ENCODE results near the gene ZC3H7B. TPM values are rescaled to one million over a fixed set of nuclear protein-coding genes. Genes with fewer than 3 reads are reported as not detected.

The ZC3H7B gene
- total and polyA plus RNA-seq, 7 donors: 13.2 to 43.3 (median 24.3) TPM

DNA sequence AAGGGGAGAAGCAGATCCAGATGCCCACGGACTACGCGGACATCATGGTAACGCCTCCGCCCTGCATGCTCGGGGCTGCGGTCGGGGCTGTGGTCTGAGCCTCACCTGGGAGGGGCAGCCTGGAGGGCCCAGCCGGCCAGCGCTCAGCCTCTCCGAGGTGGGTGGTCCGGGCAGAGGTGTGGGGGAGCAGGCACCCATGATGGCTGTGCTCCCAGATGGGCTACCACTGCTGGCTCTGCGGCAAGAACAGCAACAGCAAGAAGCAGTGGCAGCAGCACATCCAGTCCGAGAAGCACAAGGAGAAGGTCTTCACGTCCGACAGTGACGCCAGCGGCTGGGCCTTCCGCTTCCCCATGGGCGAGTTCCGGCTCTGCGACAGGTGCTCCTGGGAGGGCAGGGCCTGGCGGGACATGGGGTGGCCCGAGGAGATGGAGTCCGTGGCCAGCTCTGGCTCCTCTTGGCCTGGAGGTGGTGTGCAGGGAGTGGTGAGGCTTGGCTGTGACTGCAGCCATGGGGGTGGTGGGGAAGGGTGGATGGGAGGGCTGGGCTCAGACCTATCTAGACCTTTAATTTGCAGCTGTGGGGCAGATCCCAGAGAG lies 55.2 kb downstream of the ZC3H7B start:
- Histone ChIP-seq H3K4me1 (no peaks in the 10 kb centered on the region), H3K9me3 (no peaks in the 10 kb centered on the region), H3K36me3 (peaks cover 11 to 71% (median 50%) of the 10 kb centered on the region in 4 donors), H3K4me3 (no peak overlapping the region), H3K27me3 (no peaks in the 10 kb centered on the region), H3K27ac (no peak overlapping the region)
- WGBS, 2 donors: 92 to 95% methylated on average over 25 of the region's 25 CpGs
- DNase-seq: no peak
- TF ChIP-seq POLR2AphosphoS5 (IDR thresholded peaks at IDR 0.05) (no peak), EP300 (IDR thresholded peaks at IDR 0.05) (no peak), POLR2A (IDR thresholded peaks at IDR 0.05) (no peak)
- TF ChIP-seq, protein P1, sequence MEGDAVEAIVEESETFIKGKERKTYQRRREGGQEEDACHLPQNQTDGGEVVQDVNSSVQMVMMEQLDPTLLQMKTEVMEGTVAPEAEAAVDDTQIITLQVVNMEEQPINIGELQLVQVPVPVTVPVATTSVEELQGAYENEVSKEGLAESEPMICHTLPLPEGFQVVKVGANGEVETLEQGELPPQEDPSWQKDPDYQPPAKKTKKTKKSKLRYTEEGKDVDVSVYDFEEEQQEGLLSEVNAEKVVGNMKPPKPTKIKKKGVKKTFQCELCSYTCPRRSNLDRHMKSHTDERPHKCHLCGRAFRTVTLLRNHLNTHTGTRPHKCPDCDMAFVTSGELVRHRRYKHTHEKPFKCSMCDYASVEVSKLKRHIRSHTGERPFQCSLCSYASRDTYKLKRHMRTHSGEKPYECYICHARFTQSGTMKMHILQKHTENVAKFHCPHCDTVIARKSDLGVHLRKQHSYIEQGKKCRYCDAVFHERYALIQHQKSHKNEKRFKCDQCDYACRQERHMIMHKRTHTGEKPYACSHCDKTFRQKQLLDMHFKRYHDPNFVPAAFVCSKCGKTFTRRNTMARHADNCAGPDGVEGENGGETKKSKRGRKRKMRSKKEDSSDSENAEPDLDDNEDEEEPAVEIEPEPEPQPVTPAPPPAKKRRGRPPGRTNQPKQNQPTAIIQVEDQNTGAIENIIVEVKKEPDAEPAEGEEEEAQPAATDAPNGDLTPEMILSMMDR (IDR thresholded peaks at IDR 0.05): no peak
- intact Hi-C loops (cut with DNase I): no loop called here

DNA sequence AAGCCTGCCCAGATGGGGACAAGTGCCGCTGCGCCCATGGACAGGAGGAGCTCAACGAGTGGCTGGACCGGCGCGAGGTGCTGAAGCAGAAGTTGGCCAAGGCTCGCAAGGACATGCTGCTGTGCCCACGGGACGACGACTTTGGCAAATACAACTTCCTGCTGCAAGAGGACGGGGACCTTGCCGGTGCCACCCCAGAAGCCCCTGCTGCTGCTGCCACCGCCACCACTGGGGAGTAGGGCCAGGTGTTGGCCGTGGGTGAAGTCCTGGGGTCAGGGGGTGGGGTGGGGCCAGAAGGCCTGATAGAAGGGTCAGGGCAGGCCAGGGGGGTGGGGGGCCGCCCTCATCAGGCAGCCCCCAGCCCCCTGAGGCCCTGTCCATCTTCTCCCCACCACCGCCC lies 55.9 kb downstream of the ZC3H7B start:
- 93 to 94% methylated on average over 16 of the region's 16 CpGs for WGBS, 2 donors
- Histone ChIP-seq H3K4me1 (no peaks in the 10 kb centered on the region), H3K4me3 (no peak overlapping the region), H3K27ac (no peak overlapping the region), H3K36me3 (peaks cover 6 to 64% (median 46%) of the 10 kb centered on the region in 4 donors), H3K9me3 (no peaks in the 10 kb centered on the region), H3K27me3 (no peaks in the 10 kb centered on the region)
- no peak for DNase-seq
- intact Hi-C loops (cut with DNase I): no loop called here
- no peak for TF ChIP-seq POLR2AphosphoS5 (IDR thresholded peaks at IDR 0.05)

DNA sequence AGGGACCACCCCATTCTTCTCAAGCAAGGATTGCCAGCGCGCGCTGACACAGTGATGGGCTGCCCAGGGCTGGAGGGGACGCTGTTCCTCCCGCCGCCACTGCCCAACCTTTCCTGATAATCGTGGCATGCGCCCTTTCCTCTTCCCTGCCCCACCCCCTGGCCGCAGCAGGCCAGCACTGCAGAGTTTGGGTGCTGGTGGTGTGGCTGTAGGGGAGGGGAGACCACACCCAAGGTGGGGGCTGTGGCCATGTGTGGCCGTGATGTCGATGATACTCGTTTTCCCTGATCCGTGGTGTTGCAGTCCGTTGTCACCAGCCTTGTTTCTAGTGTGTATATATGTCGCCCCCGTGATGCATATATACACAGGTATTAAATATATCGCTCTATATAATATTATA lies 57.6 kb downstream of the ZC3H7B start:
- H3K36me3 ChIP-seq: peaks cover 6 to 47% (median 35%) of the 10 kb centered on the region in 4 donors
- intact Hi-C loops (cut with DNase I): no loop called here
- TF ChIP-seq, protein P1 (IDR thresholded peaks at IDR 0.05): no peak
- TF ChIP-seq POLR2AphosphoS5 (IDR thresholded peaks at IDR 0.05) (no peak), POLR2A (IDR thresholded peaks at IDR 0.05) (no peak)
- DNase-seq: no peak
- H3K4me1 ChIP-seq: no peaks in the 10 kb centered on the region
- no peak overlapping the region for H3K4me3 ChIP-seq
- H3K27me3 ChIP-seq: no peaks in the 10 kb centered on the region
- H3K9me3 ChIP-seq: no peaks in the 10 kb centered on the region
- no peak overlapping the region for H3K27ac ChIP-seq
- 85 to 91% methylated on average over 17 of the region's 17 CpGs for WGBS, 2 donors

DNA sequence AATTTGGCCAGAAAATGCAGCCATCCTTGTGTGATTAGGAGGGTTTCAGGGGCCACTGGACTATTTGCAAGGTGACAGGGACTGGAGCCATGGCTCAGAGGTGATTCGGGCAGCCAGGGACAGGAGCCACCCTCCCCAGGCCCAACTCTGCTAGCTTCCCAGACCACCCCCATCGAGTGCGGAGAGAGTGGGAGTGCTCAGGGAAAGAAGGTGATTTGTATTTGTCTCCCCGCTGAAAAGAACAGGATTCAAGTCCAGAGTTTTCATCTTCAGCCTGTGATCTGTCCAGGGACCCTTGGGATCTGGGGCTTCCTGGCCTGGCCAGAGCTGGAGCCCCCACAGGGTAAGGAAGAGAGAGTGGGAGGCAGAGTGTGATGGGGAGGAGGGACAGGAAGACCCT lies 58.1 kb downstream of the ZC3H7B start:
- peaks cover 6 to 42% (median 32%) of the 10 kb centered on the region in 4 donors for H3K36me3 ChIP-seq
- intact Hi-C loops (cut with DNase I): no loop called here
- WGBS, 2 donors: 90 to 94% methylated on average over 4 of the region's 4 CpGs
- H3K4me3 ChIP-seq: no peak overlapping the region
- H3K27me3 ChIP-seq: no peaks in the 10 kb centered on the region
- H3K9me3 ChIP-seq: no peaks in the 10 kb centered on the region
- DNase-seq: no peak
- H3K4me1 ChIP-seq: no peaks in the 10 kb centered on the region
- no peak overlapping the region for H3K27ac ChIP-seq
- TF ChIP-seq POLR2AphosphoS5 (IDR thresholded peaks at IDR 0.05): no peak
- TF ChIP-seq, protein P1 (IDR thresholded peaks at IDR 0.05): no peak
- no peak for TF ChIP-seq EP300 (IDR thresholded peaks at IDR 0.05)
- no peak for TF ChIP-seq POLR2A (IDR thresholded peaks at IDR 0.05)

DNA sequence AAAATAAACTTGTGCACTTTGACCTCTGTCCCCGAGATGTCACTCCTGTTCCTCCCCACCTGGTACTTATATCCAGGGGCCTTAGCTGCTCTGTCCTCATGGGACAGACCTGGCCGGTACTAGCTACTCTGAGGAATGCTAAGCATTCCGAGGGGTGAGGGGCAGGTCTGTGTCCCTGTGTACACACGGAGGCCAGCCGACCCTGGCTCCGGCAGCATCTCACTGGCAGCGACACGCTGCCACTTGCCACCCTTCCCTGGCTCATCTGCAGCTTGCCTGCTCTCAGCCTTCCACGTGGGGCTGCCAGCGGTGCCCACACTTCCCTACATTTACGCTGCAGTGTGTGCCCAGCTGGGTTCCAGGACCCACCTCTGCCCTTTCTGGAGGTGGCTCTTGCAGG lies 58.8 kb downstream of the ZC3H7B start:
- H3K4me3 ChIP-seq: no peak overlapping the region
- H3K4me1 ChIP-seq: no peaks in the 10 kb centered on the region
- no peak for DNase-seq
- H3K27ac ChIP-seq: no peak overlapping the region
- H3K9me3 ChIP-seq: no peaks in the 10 kb centered on the region
- peaks cover 6 to 35% (median 26%) of the 10 kb centered on the region in 4 donors for H3K36me3 ChIP-seq
- TF ChIP-seq, protein P1 (IDR thresholded peaks at IDR 0.05): no peak
- TF ChIP-seq POLR2AphosphoS5 (IDR thresholded peaks at IDR 0.05) (no peak), POLR2A (IDR thresholded peaks at IDR 0.05) (no peak), EP300 (IDR thresholded peaks at IDR 0.05) (no peak)
- intact Hi-C loops (cut with DNase I): loop anchor here (10.0 kb wide), 1 partner anchor 165 kb away; no protein-coding TSS in a partner anchor
- 72 to 77% methylated on average over 11 of the region's 11 CpGs for WGBS, 2 donors
- H3K27me3 ChIP-seq: no peaks in the 10 kb centered on the region
